GM12864 (cell line): ENCODE results near the gene HSPB8.

Experiments used
- DNase-seq: peaks from one replicate; pipeline ENCODE4 v3.0.0-alpha.2; 2011; ENCODE audit warnings: low read depth
- H3K4me3 ChIP-seq: 2 replicates; pipeline ENCODE4 v1.5.1; 2011; ENCODE audit warnings: mild to moderate bottlenecking, low read depth, low read length, control low read depth
- TF ChIP-seq, protein P1 (sequence below): IDR thresholded peaks from 2 replicates; pipeline ENCODE4 v1.5.1; 2011; ENCODE audit warnings: low read depth, mild to moderate bottlenecking, moderate library complexity, low read length, control low read depth, inconsistent platforms; ENCODE audit errors: missing control alignments

The HSPB8 gene, protein sequence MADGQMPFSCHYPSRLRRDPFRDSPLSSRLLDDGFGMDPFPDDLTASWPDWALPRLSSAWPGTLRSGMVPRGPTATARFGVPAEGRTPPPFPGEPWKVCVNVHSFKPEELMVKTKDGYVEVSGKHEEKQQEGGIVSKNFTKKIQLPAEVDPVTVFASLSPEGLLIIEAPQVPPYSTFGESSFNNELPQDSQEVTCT

DNA sequence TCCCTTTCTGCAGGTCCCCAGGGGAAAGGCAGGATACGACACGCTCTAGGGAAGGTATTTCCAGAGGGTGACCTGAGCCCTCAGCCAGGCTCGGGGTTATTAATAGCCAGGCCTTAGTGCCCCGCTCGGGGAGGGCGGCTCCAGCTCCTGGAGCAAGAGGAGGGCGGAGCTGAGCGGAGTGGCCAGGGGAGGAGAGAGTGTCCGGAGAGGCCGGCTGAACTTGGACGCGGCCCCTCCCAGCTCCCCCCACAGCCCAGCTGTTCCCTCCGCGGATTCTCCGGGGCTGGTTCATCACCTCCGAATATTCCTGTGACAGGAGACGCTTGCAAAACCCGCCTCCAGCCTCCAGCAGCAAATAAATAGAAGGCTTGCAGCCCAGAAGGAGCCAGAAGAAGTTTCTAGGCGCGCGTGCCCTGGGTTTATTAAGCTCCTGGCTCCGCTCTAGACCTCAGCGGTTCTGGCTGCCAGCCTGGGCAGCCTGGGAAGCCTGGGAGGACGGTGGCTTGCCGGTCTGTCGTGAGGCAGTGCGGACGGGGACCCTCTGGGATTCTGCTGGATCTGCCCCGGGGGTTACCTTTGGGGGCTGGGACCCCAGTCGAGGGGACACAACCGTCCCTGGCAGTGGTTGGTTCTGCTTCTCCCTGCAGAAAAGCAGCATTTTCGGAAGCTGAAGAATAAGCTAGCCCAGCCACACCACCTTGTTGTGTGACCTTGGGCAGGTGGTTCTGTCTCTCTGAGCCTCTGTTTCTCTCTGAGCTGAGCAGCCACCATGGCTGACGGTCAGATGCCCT lies at the start of gene HSPB8:
Gene HSPB8 (plus strand): TSS at position 388 of the 791 bp plus-strand sequence. CDS start 382 bp downstream, at position 770.
- TF ChIP-seq, protein P1, sequence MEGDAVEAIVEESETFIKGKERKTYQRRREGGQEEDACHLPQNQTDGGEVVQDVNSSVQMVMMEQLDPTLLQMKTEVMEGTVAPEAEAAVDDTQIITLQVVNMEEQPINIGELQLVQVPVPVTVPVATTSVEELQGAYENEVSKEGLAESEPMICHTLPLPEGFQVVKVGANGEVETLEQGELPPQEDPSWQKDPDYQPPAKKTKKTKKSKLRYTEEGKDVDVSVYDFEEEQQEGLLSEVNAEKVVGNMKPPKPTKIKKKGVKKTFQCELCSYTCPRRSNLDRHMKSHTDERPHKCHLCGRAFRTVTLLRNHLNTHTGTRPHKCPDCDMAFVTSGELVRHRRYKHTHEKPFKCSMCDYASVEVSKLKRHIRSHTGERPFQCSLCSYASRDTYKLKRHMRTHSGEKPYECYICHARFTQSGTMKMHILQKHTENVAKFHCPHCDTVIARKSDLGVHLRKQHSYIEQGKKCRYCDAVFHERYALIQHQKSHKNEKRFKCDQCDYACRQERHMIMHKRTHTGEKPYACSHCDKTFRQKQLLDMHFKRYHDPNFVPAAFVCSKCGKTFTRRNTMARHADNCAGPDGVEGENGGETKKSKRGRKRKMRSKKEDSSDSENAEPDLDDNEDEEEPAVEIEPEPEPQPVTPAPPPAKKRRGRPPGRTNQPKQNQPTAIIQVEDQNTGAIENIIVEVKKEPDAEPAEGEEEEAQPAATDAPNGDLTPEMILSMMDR, result no peak
- DNase-seq, result no peak

DNA sequence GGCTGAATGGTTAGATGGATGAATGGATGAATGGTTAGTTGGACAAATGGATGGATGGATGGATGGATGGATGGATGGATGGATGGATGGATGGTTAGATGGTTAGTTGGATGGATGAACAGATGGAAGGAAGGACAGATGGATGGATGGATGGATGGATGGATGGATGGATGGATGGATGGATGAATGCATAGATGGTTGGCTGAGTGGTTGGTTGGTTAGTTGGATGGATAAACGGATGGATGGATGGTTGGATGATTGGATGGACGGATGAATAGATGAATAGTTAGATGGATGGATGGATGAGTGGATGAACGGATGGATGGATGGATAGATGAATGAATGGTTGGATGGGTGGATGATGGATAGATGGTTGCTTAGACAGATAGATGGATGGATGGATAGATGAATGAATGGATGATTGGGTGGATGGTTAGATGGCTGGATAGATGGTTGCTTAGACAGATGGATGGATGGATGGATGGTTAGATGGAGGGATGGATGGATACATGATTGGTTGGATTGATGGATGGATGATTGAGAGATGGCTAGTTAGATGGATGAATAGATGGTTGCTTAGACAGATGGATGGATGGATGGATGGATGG lies 48.8 kb upstream of the HSPB8 start:
- DNase-seq, result no peak
- TF ChIP-seq, protein P1, result no peak
- H3K4me3 ChIP-seq, result no peak overlapping the region

More for the DNA sequence above, at the start of gene HSPB8:
- no peak within 1 kb of the TSS for H3K4me3 ChIP-seq

DNA sequence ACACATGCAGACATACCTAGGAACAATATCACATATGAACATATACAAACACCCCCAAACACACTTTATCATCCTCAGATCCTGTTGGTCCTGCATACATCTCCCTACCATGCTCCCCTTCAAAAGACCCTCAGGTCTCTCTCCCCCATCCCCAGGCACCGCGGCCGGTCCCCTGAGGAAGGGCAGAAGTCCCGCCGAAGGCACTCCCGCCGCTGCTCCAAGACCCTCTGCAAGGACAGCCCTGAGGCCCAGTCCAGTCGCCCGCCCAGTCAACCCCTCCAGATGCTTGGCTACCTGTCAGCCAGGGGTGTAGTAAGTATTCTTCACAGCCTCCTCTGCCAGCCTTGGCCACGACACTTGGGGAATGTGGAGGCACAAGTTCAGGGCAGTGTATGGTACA lies 48.2 kb upstream of the HSPB8 start:
- TF ChIP-seq, protein P1, result no peak
- no peak overlapping the region for H3K4me3 ChIP-seq
- no peak for DNase-seq

DNA sequence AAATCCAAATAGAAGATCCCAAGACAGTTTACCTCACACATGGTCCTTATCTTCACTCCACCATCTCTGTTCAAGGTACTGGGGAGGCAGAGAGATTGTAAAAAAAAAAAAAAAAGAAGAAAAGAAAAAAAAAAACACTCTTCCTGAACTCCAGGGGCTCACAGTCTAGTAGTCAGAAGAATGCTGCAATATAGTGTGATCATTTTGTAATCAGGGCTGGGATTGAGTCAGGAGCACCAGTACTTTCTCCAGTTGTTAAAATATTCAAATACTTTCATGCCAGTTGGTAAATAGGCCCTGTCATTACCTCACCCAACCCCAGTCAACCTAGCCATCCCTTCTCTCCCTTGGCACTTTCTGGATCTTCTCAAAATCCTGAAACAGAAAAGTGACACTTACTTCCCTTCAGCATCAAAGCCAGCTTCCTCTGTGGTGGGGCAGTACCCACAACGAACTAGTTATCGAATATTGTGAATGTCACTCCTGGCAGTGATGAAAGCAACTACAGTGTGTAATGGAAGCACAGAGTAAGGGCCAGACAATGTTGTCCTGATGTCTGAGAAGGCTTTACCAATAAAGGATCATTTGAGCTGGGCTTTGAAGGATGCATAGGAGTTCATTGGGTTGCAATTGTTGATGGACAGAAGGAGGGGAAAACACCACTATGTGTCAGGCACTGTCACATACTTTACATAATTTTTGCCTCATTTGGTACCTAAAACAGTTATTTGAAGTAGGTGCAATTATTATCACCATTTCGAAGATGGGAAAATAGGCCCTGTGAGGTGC lies 44.3 kb upstream of the HSPB8 start:
- TF ChIP-seq, protein P1, result no peak
- DNase-seq, result no peak
- H3K4me3 ChIP-seq, result no peak overlapping the region

DNA sequence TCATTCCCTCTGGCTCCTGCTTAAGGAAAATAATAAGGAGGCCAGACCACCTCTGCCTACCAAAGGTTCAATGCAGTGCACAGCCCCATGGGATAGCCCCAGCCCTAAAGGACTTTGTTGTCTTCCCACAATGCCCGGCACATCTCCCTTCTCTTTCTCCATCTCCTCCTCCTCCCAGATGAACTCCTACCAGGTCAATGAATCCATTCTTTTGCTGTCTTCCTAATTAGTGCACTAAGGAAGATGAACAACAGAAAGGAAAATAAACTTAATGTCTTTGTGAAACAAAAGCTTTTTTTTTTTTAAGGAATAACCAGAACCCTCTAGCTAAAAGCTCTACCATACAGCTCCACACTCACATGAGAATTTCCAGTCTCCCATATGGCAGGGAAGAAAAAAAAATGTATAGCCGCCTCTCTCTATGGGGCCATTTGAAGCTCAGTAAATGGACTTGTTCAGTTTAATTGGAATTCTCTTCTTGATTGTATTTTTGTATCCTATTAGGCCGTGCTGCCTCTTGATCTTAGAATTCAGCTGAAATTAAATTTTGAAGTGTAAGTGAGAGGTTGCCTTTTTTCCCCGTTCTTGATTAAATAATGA lies 41.8 kb upstream of the HSPB8 start:
- no peak overlapping the region for H3K4me3 ChIP-seq
- no peak for DNase-seq
- TF ChIP-seq, protein P1, result no peak

DNA sequence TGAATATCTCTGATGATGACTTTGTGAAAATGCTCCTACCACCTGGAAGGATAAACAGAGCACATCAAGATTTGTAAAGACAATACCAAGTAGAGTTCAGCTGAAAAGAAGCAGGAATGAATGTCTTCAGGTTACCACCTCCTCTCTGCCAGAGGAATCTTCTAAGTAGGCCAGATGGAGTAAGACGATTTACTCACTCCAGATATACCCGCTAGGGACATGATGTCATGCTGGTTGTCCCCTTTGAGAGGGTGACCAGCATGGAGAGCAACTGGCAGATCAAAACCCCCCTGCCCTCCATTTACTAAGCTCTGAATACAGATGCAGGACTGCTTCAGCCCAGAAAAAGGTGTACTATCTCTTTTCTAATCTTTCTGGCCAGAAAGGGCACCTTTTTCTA lies 39.3 kb upstream of the HSPB8 start:
- no peak for DNase-seq
- TF ChIP-seq, protein P1, result no peak
- H3K4me3 ChIP-seq, result no peak overlapping the region
